ENCODE results near the gene RMI1. TPM values are rescaled to one million over a fixed set of nuclear protein-coding genes. Genes with fewer than 3 reads are reported as not detected.

RMI1 gene
- total RNA-seq, 2 experiments from 2014 or later, result 24.9 to 25.5 TPM

- Mint-ChIP-seq H3K9me3 (ENCODE audit: low read depth) (no peaks in the 10 kb centered on the region), H3K4me1 (peaks cover 50% of the 10 kb centered on the region), H3K36me3 (peaks cover 74% of the 10 kb centered on the region), H3K27ac (peak overlapping the region; percentile 2), H3K4me3 (no peak overlapping the region), H3K27me3 (no peaks in the 10 kb centered on the region)
- no peak for ATAC-seq
- CTCF ChIA-PET, result interaction anchor here (0.6 kb wide), 1 partner anchor 44 kb away, joined by 3 read pairs; no protein-coding TSS in a partner anchor
- DNase-seq, result no peak
Observed at GRCh38 chr9:83976372-83976771, 4.2 kb upstream of the RMI1 start.

- Mint-ChIP-seq H3K4me1 (peaks cover 52% of the 10 kb centered on the region), H3K27me3 (no peaks in the 10 kb centered on the region), H3K27ac (peak overlapping the region; percentile 96), H3K4me3 (peak overlapping the region; percentile 99), H3K36me3 (peaks cover 67% of the 10 kb centered on the region), H3K9me3 (ENCODE audit: low read depth) (no peaks in the 10 kb centered on the region)
- CTCF ChIA-PET, result interaction anchor here (0.6 to 0.9 kb wide), 2 partner anchors 14 to 56 kb away, joined by 3 read pairs; partner anchors contain the start of gene KIF27
- no peak for DNase-seq
- no peak for ATAC-seq
Observed at GRCh38 chr9:83977196-83977595, 3.4 kb upstream of the RMI1 start.

- peak; percentile 46 for ATAC-seq
- Mint-ChIP-seq H3K27me3 (no peaks in the 10 kb centered on the region), H3K27ac (peak overlapping the region; percentile 96), H3K4me1 (peaks cover 57% of the 10 kb centered on the region), H3K4me3 (peak overlapping the region; percentile 99), H3K9me3 (ENCODE audit: low read depth) (no peaks in the 10 kb centered on the region), H3K36me3 (peaks cover 55% of the 10 kb centered on the region)
- CTCF ChIA-PET, result interaction anchor here (0.9 to 2.0 kb wide), 4 partner anchors 8 to 58 kb away, joined by 3 to 11 read pairs (median 4); partner anchors contain the start of gene KIF27
- DNase-seq, result peak; percentile 94
Observed at GRCh38 chr9:83978992-83979811, 1.4 kb upstream of the RMI1 start.

GRCh38 chr9:83979812-83980394 is 702 bp upstream of the RMI1 start, which contains the start of gene HNRNPK:
TSS of gene HNRNPK (minus strand) at chr9:83980215. CDS start at chr9:83978252, 1,963 bp downstream.
- Mint-ChIP-seq H3K27ac (peak within 1 kb of the TSS; percentile 96), H3K36me3 (peaks cover 48% of the 10 kb centered on the region), H3K9me3 (ENCODE audit: low read depth) (no peaks in the 10 kb centered on the region), H3K4me1 (peaks cover 50% of the 10 kb centered on the region), H3K27me3 (no peaks in the 10 kb centered on the region), H3K4me3 (peak within 1 kb of the TSS; percentile 99)
- ATAC-seq, result peak; percentile 86
- DNase-seq, result peak; percentile 99
- CTCF ChIA-PET, result interaction anchor here (0.8 to 2.0 kb wide), 6 partner anchors 9 to 316 kb away, joined by 3 to 11 read pairs (median 5); partner anchors contain the start of gene KIF27

GRCh38 chr9:83981126-83981871 is 694 bp downstream of the RMI1 start:
- Mint-ChIP-seq H3K9me3 (ENCODE audit: low read depth) (no peaks in the 10 kb centered on the region), H3K27me3 (no peaks in the 10 kb centered on the region), H3K4me3 (peak overlapping the region; percentile 99), H3K36me3 (peaks cover 40% of the 10 kb centered on the region), H3K4me1 (peaks cover 42% of the 10 kb centered on the region), H3K27ac (peak overlapping the region; percentile 96)
- CTCF ChIA-PET, result interaction anchor here (0.8 to 2.0 kb wide), 3 partner anchors 23 to 315 kb away, joined by 5 to 11 read pairs (median 6); a partner anchor contains a TSS
- DNase-seq, result peak; percentile 49
- no peak for ATAC-seq

GRCh38 chr9:83986195-83986594 is 5.6 kb downstream of the RMI1 start:
- H3K36me3 Mint-ChIP-seq, result peaks cover 43% of the 10 kb centered on the region
- DNase-seq, result no peak
- H3K4me1 Mint-ChIP-seq, result peaks cover 42% of the 10 kb centered on the region
- CTCF ChIA-PET, result interaction anchor here (0.6 kb wide), 1 partner anchor 300 kb away, joined by 3 read pairs; no protein-coding TSS in a partner anchor
- no peaks in the 10 kb centered on the region for H3K27me3 Mint-ChIP-seq
- H3K27ac Mint-ChIP-seq, result no peak overlapping the region
- no peak for ATAC-seq
- H3K9me3 Mint-ChIP-seq (ENCODE audit: low read depth), result no peaks in the 10 kb centered on the region
- H3K4me3 Mint-ChIP-seq, result no peak overlapping the region

- ATAC-seq (no peak), DNase-seq (peak; percentile 49)
- peak overlapping the region; percentile 78 for H3K27ac Mint-ChIP-seq
- no peaks in the 10 kb centered on the region for H3K9me3 Mint-ChIP-seq (ENCODE audit: low read depth)
- CTCF ChIA-PET, result no interaction called here
- H3K4me1 Mint-ChIP-seq, result peaks cover 40% of the 10 kb centered on the region
- H3K27me3 Mint-ChIP-seq, result no peaks in the 10 kb centered on the region
- peaks cover 44% of the 10 kb centered on the region for H3K36me3 Mint-ChIP-seq
- no peak overlapping the region for H3K4me3 Mint-ChIP-seq
Observed at GRCh38 chr9:83986765-83987401, 6.3 kb downstream of the RMI1 start.

- ATAC-seq (no peak), DNase-seq (no peak)
- H3K27me3 Mint-ChIP-seq, result no peaks in the 10 kb centered on the region
- H3K4me3 Mint-ChIP-seq, result no peak overlapping the region
- peak overlapping the region; percentile 78 for H3K27ac Mint-ChIP-seq
- H3K4me1 Mint-ChIP-seq, result peaks cover 36% of the 10 kb centered on the region
- H3K36me3 Mint-ChIP-seq, result peaks cover 45% of the 10 kb centered on the region
- CTCF ChIA-PET, result no interaction called here
- H3K9me3 Mint-ChIP-seq (ENCODE audit: low read depth), result no peaks in the 10 kb centered on the region
Observed at GRCh38 chr9:83987402-83987791, 6.8 kb downstream of the RMI1 start.

- no peak overlapping the region for H3K4me3 Mint-ChIP-seq
- no peak for ATAC-seq
Observed at GRCh38 chr9:83988411-83988810, 7.8 kb downstream of the RMI1 start.

GRCh38 chr9:83991355-83991754 is 10.8 kb downstream of the RMI1 start:
- DNase-seq (no peak), ATAC-seq (no peak)
- H3K4me1 Mint-ChIP-seq, result peaks cover 18% of the 10 kb centered on the region
- H3K27ac Mint-ChIP-seq, result no peak overlapping the region
- H3K36me3 Mint-ChIP-seq, result peaks cover 51% of the 10 kb centered on the region
- no peak overlapping the region for H3K4me3 Mint-ChIP-seq
- CTCF ChIA-PET, result no interaction called here
- no peaks in the 10 kb centered on the region for H3K9me3 Mint-ChIP-seq (ENCODE audit: low read depth)
- H3K27me3 Mint-ChIP-seq, result no peaks in the 10 kb centered on the region

More at GRCh38 chr9:83988411-83988810, 7.8 kb downstream of the RMI1 start:
- no peaks in the 10 kb centered on the region for H3K27me3 Mint-ChIP-seq
- peaks cover 44% of the 10 kb centered on the region for H3K36me3 Mint-ChIP-seq
- H3K4me1 Mint-ChIP-seq, result peaks cover 28% of the 10 kb centered on the region
- no peak overlapping the region for H3K27ac Mint-ChIP-seq
- CTCF ChIA-PET, result no interaction called here
- no peak for DNase-seq
- no peaks in the 10 kb centered on the region for H3K9me3 Mint-ChIP-seq (ENCODE audit: low read depth)

- ATAC-seq (no peak), DNase-seq (no peak)
- Mint-ChIP-seq H3K36me3 (peaks cover 47% of the 10 kb centered on the region), H3K27ac (no peak overlapping the region), H3K4me3 (no peak overlapping the region), H3K4me1 (peaks cover 10% of the 10 kb centered on the region), H3K27me3 (no peaks in the 10 kb centered on the region), H3K9me3 (ENCODE audit: low read depth) (no peaks in the 10 kb centered on the region)
- CTCF ChIA-PET, result no interaction called here
Observed at GRCh38 chr9:83992407-83992806, 11.8 kb downstream of the RMI1 start.

GRCh38 chr9:83992901-83993300 is 12.3 kb downstream of the RMI1 start:
- Mint-ChIP-seq H3K9me3 (ENCODE audit: low read depth) (no peaks in the 10 kb centered on the region), H3K4me1 (peaks cover 8% of the 10 kb centered on the region), H3K27me3 (no peaks in the 10 kb centered on the region), H3K27ac (no peak overlapping the region), H3K4me3 (no peak overlapping the region), H3K36me3 (peaks cover 44% of the 10 kb centered on the region)
- DNase-seq, result no peak
- CTCF ChIA-PET, result no interaction called here
- ATAC-seq, result no peak

GRCh38 chr9:83996126-83996525 is 15.5 kb downstream of the RMI1 start:
- no peak for ATAC-seq
- peaks cover 2% of the 10 kb centered on the region for H3K4me1 Mint-ChIP-seq

More at GRCh38 chr9:83996126-83996525, 15.5 kb downstream of the RMI1 start:
- no peak overlapping the region for H3K4me3 Mint-ChIP-seq
- H3K36me3 Mint-ChIP-seq, result peaks cover 26% of the 10 kb centered on the region
- no peak for DNase-seq
- no peaks in the 10 kb centered on the region for H3K27me3 Mint-ChIP-seq
- H3K27ac Mint-ChIP-seq, result no peak overlapping the region
- H3K9me3 Mint-ChIP-seq (ENCODE audit: low read depth), result no peaks in the 10 kb centered on the region
- CTCF ChIA-PET, result no interaction called here

Measured in activated CD8-positive, alpha-beta memory T cell treated with anti-CD3 and anti-CD28 coated beads, Interleukin-2, amount 10 ng/mL, durations not matched to agents 7 days and 5 days (primary cell).